Measurements from ENCODE around the gene RILPL1. TPM values are rescaled to one million over a fixed set of nuclear protein-coding genes. Genes with fewer than 3 reads are reported as not detected.
"Not testable (repeated sequence)": the region's sequence is repeated elsewhere in the genome, so short reads cannot be mapped to it uniquely, and the experiment has no call there.

RILPL1 gene
- total RNA-seq, 1 donor from 2014 or later, result 20.2 TPM

- DNase-seq (ENCODE audit: low spot score), result no peak
Measured at GRCh38 chr12:123468786-123469185, 64.7 kb downstream of the RILPL1 start.

GRCh38 chr12:123465084-123465483 lies 68.4 kb downstream of the RILPL1 start:
- DNase-seq (ENCODE audit: low spot score), result no peak

- DNase-seq (ENCODE audit: low spot score), result not testable (repeated sequence)
Measured at GRCh38 chr12:123463174-123463573, 70.3 kb downstream of the RILPL1 start.

GRCh38 chr12:123457980-123458779 lies 75.3 kb downstream of the RILPL1 start, which contains the start of gene SNRNP35:
Gene SNRNP35 (plus strand): TSS chr12:123458139. CDS start chr12:123465541, 7,402 bp downstream.
- peak; percentile 78 for DNase-seq (ENCODE audit: low spot score)

- no peak for DNase-seq (ENCODE audit: low spot score)
Measured at GRCh38 chr12:123453165-123453564, 80.4 kb downstream of the RILPL1 start.

GRCh38 chr12:123452276-123452550 lies 81.3 kb downstream of the RILPL1 start:
- DNase-seq (ENCODE audit: low spot score), result not testable (repeated sequence)

GRCh38 chr12:123450636-123451035 lies 82.9 kb downstream of the RILPL1 start:
- no peak for DNase-seq (ENCODE audit: low spot score)

- no peak for DNase-seq (ENCODE audit: low spot score)
Measured at GRCh38 chr12:123449856-123450255, 83.7 kb downstream of the RILPL1 start.

- no peak for DNase-seq (ENCODE audit: low spot score)
Measured at GRCh38 chr12:123449249-123449733, 84.2 kb downstream of the RILPL1 start.

- DNase-seq (ENCODE audit: low spot score), result no peak
Measured at GRCh38 chr12:123446333-123446713, 87.2 kb downstream of the RILPL1 start.

- DNase-seq (ENCODE audit: low spot score), result no peak
Measured at GRCh38 chr12:123445388-123446332, 87.9 kb downstream of the RILPL1 start.

- no peak for DNase-seq (ENCODE audit: low spot score)
Measured at GRCh38 chr12:123444092-123445026, 89.2 kb downstream of the RILPL1 start.

GRCh38 chr12:123442774-123443173 lies 90.7 kb downstream of the RILPL1 start:
- DNase-seq (ENCODE audit: low spot score), result no peak

GRCh38 chr12:123441523-123442164 lies 91.9 kb downstream of the RILPL1 start:
- no peak for DNase-seq (ENCODE audit: low spot score)

- DNase-seq (ENCODE audit: low spot score), result peak; percentile 93
Measured at GRCh38 chr12:123436017-123436964, 97.2 kb downstream of the RILPL1 start, which contains the start of gene RILPL2. Gene RILPL2 (minus strand): TSS chr12:123436684. CDS start chr12:123436420, 264 bp downstream.

GRCh38 chr12:123435636-123436016 lies 97.9 kb downstream of the RILPL1 start:
- no peak for DNase-seq (ENCODE audit: low spot score)

GRCh38 chr12:123433615-123434014 lies 99.9 kb downstream of the RILPL1 start:
- no peak for DNase-seq (ENCODE audit: low spot score)

- DNase-seq (ENCODE audit: low spot score), result not testable (repeated sequence)
Measured at GRCh38 chr12:123431951-123432817, 101.3 kb downstream of the RILPL1 start.

GRCh38 chr12:123429101-123429500 lies 104.4 kb downstream of the RILPL1 start:
- DNase-seq (ENCODE audit: low spot score), result not testable (repeated sequence)
